HCT116 (cell line): ENCODE measurements around the gene HYI.

Experiments used
- CEBPB ChIP-seq: IDR thresholded peaks from 2 replicates; pipeline ENCODE4 v1.6.1; 2012; ENCODE audit warnings: low read depth
- POLR2A ChIP-seq: IDR thresholded peaks from 2 replicates; pipeline ENCODE4 v1.7.0; 2011; ENCODE audit warnings: borderline replicate concordance; ENCODE audit not compliant: insufficient read depth, insufficient read length; ENCODE audit errors: extremely low read depth
- POLR2AphosphoS5 ChIP-seq: IDR thresholded peaks from 2 replicates; pipeline ENCODE4 v1.6.1; 2011; ENCODE audit warnings: mild to moderate bottlenecking, low read depth, low read length, moderate library complexity
- RAD21 ChIP-seq: IDR thresholded peaks from 2 replicates; pipeline ENCODE4 v1.6.1; 2012; ENCODE audit warnings: low read depth, mild to moderate bottlenecking
- SRF ChIP-seq: IDR thresholded peaks from 2 replicates; pipeline ENCODE4 v1.6.1; 2012; ENCODE audit warnings: low read depth
- TF ChIP-seq, protein P1 (sequence below), 3 experiments: fragments of 200-600 bp in 1 of 3; sonication (generic) in 1 of 3; IDR thresholded peaks in 2 of 3; conservative IDR thresholded peaks in 1 of 3; 2 replicates each; pipeline ENCODE4 v1.5.1; 2012 to 2017; ENCODE audit warnings: low read depth in 2 of 3, low read length in 2 of 3, antibody characterized with exemption in 1 of 3, borderline replicate concordance in 1 of 3, control low read depth in 1 of 3, mild to moderate bottlenecking in 1 of 3, mixed read lengths in 1 of 3, mixed run types in 1 of 3, moderate library complexity in 1 of 3; ENCODE audit not compliant: insufficient read depth in 1 of 3

DNA sequence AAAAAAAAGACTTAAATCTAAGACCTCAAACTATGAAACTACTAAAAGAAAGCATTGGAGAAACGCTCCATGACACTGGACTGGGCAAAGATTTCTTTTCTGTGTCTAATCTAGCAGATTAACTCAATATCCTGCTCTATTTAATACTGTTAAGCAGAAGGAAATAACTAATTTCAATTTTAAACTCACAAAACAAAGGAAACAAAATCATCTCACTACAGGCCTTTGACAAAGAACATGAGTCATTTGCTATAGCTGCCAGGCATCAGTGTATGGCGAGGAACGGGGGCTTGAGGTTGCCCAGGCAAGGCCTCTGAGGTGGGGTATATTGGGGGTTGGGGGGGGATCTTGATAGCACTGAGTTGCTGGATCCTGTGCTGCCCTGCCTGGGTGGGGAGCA is 43.2 kb downstream of the HYI start:
- TF ChIP-seq POLR2A (no peak), POLR2AphosphoS5 (no peak), SRF (no peak), RAD21 (no peak), CEBPB (no peak)
- TF ChIP-seq, protein P1, sequence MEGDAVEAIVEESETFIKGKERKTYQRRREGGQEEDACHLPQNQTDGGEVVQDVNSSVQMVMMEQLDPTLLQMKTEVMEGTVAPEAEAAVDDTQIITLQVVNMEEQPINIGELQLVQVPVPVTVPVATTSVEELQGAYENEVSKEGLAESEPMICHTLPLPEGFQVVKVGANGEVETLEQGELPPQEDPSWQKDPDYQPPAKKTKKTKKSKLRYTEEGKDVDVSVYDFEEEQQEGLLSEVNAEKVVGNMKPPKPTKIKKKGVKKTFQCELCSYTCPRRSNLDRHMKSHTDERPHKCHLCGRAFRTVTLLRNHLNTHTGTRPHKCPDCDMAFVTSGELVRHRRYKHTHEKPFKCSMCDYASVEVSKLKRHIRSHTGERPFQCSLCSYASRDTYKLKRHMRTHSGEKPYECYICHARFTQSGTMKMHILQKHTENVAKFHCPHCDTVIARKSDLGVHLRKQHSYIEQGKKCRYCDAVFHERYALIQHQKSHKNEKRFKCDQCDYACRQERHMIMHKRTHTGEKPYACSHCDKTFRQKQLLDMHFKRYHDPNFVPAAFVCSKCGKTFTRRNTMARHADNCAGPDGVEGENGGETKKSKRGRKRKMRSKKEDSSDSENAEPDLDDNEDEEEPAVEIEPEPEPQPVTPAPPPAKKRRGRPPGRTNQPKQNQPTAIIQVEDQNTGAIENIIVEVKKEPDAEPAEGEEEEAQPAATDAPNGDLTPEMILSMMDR (IDR thresholded peaks at IDR 0.05 in 2 of 3, conservative IDR thresholded peaks at IDR 0.05 in 1 of 3; ENCODE audit: borderline replicate concordance in 1 of 3, insufficient read depth in 1 of 3, low read depth in 2 of 3, low read length in 2 of 3), result no peak
